Trophoblast cell (in vitro differentiated cells and primary cell): ENCODE results near the gene CDS1.
"Not testable (repeated sequence)": the region's sequence is repeated elsewhere in the genome, so short reads cannot be mapped to it uniquely, and the experiment has no call there.

Experiments used
- DNase-seq, 2 donors: peaks; one replicate each; pipeline ENCODE4 v3.0.0-alpha.2; 2016
- H2AFZ ChIP-seq: 2 replicates; pipeline ENCODE4 v1.6.1; 2013; ENCODE audit warnings: low read length, moderate library complexity, mild to moderate bottlenecking; ENCODE audit not compliant: insufficient read depth, poor library complexity
- H2AK5ac ChIP-seq: 2 replicates; pipeline ENCODE4 v1.6.1; 2013; ENCODE audit warnings: mild to moderate bottlenecking, low read length
- H2BK120ac ChIP-seq: 2 replicates; pipeline ENCODE4 v1.6.1; 2013; ENCODE audit warnings: low read length, mild to moderate bottlenecking, moderate library complexity; ENCODE audit not compliant: insufficient read depth, poor library complexity
- H2BK12ac ChIP-seq: 2 replicates; pipeline ENCODE4 v1.6.1; 2013; ENCODE audit warnings: mild to moderate bottlenecking, low read length, moderate library complexity
- H2BK5ac ChIP-seq: 2 replicates; pipeline ENCODE4 v1.6.1; 2013; ENCODE audit warnings: low read length, low read depth, moderate library complexity, mild to moderate bottlenecking; ENCODE audit not compliant: poor library complexity
- H3K14ac ChIP-seq: 2 replicates; pipeline ENCODE4 v1.6.1; 2013; ENCODE audit warnings: mild to moderate bottlenecking, low read length
- H3K18ac ChIP-seq: 2 replicates; pipeline ENCODE4 v1.6.1; 2013; ENCODE audit warnings: mild to moderate bottlenecking, low read length
- H3K23ac ChIP-seq: 2 replicates; pipeline ENCODE4 v1.6.1; 2013; ENCODE audit warnings: low read length
- H3K27ac ChIP-seq: 2 replicates; pipeline ENCODE4 v1.5.1; 2013; ENCODE audit warnings: low read depth, mild to moderate bottlenecking, inconsistent platforms, low read length, moderate library complexity
- H3K27me3 ChIP-seq: 2 replicates; pipeline ENCODE4 v1.6.1; 2013; ENCODE audit warnings: inconsistent platforms, mild to moderate bottlenecking, low read length, moderate library complexity; ENCODE audit not compliant: insufficient read depth
- H3K36me3 ChIP-seq, 2 experiments: 1 replicate in 1 of 2; 2 replicates in 1 of 2; pipeline ENCODE4 v1.6.1; 2013; ENCODE audit warnings: low read length in 2 of 2, mild to moderate bottlenecking in 2 of 2, moderate library complexity in 1 of 2; ENCODE audit not compliant: insufficient read depth in 2 of 2, control insufficient read depth in 1 of 2
- H3K4ac ChIP-seq: 2 replicates; pipeline ENCODE4 v1.6.1; 2013; ENCODE audit warnings: low read depth, mild to moderate bottlenecking, low read length, moderate library complexity
- H3K4me1 ChIP-seq, 2 experiments: 1 replicate in 1 of 2; 2 replicates in 1 of 2; pipeline ENCODE4 v1.6.1; 2013; ENCODE audit warnings: low read length in 2 of 2, mild to moderate bottlenecking in 2 of 2, moderate library complexity in 1 of 2; ENCODE audit not compliant: insufficient read depth in 2 of 2, control insufficient read depth in 1 of 2
- H3K4me2 ChIP-seq: 2 replicates; pipeline ENCODE4 v1.6.1; 2013; ENCODE audit warnings: inconsistent platforms, mild to moderate bottlenecking, low read length, moderate library complexity
- H3K4me3 ChIP-seq: 2 replicates; pipeline ENCODE4 v1.5.1; 2013; ENCODE audit warnings: mild to moderate bottlenecking, low read depth, low read length, inconsistent platforms
- H3K79me1 ChIP-seq: one replicate; pipeline ENCODE4 v1.6.1; 2013; ENCODE audit warnings: low read length
- H3K79me2 ChIP-seq: 2 replicates; pipeline ENCODE4 v1.6.1; 2013; ENCODE audit warnings: low read length, mild to moderate bottlenecking; ENCODE audit not compliant: control insufficient read depth, insufficient read depth, poor library complexity
- H3K9ac ChIP-seq: 2 replicates; pipeline ENCODE4 v1.6.1; 2013; ENCODE audit warnings: mild to moderate bottlenecking, low read length
- H3K9me3 ChIP-seq: 2 replicates; pipeline ENCODE4 v1.6.1; 2013; ENCODE audit warnings: low read depth, mild to moderate bottlenecking, control low read depth, inconsistent platforms, low read length; ENCODE audit not compliant: insufficient read depth
- H4K12ac ChIP-seq: 2 replicates; pipeline ENCODE4 v1.6.1; 2013; ENCODE audit warnings: low read depth, mild to moderate bottlenecking, low read length, moderate library complexity
- H4K8ac ChIP-seq: 2 replicates; pipeline ENCODE4 v1.6.1; 2013; ENCODE audit warnings: low read depth, mild to moderate bottlenecking, low read length, moderate library complexity
- H4K91ac ChIP-seq: one replicate; pipeline ENCODE4 v1.6.1; 2013; ENCODE audit warnings: low read depth, mild to moderate bottlenecking, low read length, moderate library complexity
- WGBS: extraction: QIAGEN DNeasy Blood & Tissue Kit; methylation state at CpG from one replicate; pipeline ENCODE4 v1.1.7; 2013; ENCODE audit warnings: missing lambda C conversion rate; ENCODE audit not compliant: insufficient read length, insufficient coverage; ENCODE audit errors: extremely low coverage; 5-methylcytosine and 5-hydroxymethylcytosine counted together

CDS1 gene

DNA sequence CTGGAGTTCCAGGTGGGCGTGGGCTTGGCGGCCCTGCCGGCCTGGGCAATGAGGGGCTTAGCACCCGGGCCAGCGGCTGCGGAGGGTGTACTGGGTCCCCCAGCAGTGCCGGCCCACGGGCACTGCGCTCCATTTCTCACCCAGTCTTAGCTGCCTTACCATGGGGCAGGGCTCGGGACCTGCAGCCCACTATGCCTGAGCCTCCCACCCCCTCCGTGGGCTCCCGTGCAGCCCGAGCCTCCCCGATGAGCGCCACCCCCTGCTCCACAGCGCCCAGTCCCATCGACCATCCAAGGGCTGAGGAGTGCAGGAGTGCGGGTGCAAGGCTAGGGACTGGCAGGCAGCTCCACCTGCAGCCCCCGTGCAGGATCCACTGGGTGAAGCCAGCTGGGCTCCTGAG lies 81.8 kb downstream of the CDS1 start:
- H2AFZ ChIP-seq, H3K9me3 ChIP-seq, H4K12ac ChIP-seq, H3K4me2 ChIP-seq, H3K27me3 ChIP-seq, H4K91ac ChIP-seq, H3K9ac ChIP-seq, H3K14ac ChIP-seq, H3K36me3 ChIP-seq, H3K79me1 ChIP-seq, H3K27ac ChIP-seq, H3K18ac ChIP-seq, H2AK5ac ChIP-seq, H3K4me3 ChIP-seq, H4K8ac ChIP-seq, H2BK12ac ChIP-seq, H3K23ac ChIP-seq, H3K4ac ChIP-seq, H2BK120ac ChIP-seq, DNase-seq, H3K4me1 ChIP-seq, H2BK5ac ChIP-seq, H3K79me2 ChIP-seq: not testable (repeated sequence)
- no CpG with 5 or more reads among the region's 19 CpGs for WGBS

DNA sequence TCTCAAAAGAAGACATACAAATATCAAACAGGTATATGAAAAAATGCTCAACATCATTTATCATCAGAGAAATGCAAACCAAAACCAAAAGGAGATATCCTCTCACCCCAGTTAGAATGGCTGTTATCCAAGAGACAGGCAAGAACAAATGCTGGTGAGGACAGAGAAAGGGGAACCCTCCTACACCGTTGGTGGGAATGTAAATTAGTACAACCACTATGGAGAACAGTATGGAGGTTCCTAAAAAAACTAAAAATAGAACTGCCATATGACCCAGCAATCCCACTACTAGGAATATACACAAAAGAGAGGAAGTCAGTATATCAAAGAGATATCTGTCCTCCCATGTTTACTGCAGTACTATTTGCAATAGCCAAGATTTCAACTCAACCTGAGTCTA lies 83.5 kb downstream of the CDS1 start:
- Histone ChIP-seq H2BK5ac (no peak overlapping the region), H3K9me3 (no peaks in the 10 kb centered on the region), H2BK12ac (no peak overlapping the region), H3K4me3 (no peak overlapping the region), H3K27me3 (no peaks in the 10 kb centered on the region), H3K23ac (no peak overlapping the region), H3K9ac (no peak overlapping the region), H3K4ac (no peak overlapping the region), H3K4me1 (peaks cover 0 to 1% of the 10 kb centered on the region in 2 experiments), H4K12ac (no peak overlapping the region), H2AK5ac (no peak overlapping the region), H3K27ac (no peak overlapping the region), H2BK120ac (no peak overlapping the region), H3K79me2 (no peaks in the 10 kb centered on the region), H3K79me1 (no peaks in the 10 kb centered on the region), H3K4me2 (no peak overlapping the region), H4K91ac (no peak overlapping the region), H3K18ac (no peak overlapping the region), H3K14ac (no peak overlapping the region), H3K36me3 (peaks cover 4 to 9% of the 10 kb centered on the region in 2 experiments), H4K8ac (no peak overlapping the region), H2AFZ (no peak overlapping the region)
- DNase-seq = no peak
- WGBS = no CpG with 5 or more reads among the region's 1 CpG

DNA sequence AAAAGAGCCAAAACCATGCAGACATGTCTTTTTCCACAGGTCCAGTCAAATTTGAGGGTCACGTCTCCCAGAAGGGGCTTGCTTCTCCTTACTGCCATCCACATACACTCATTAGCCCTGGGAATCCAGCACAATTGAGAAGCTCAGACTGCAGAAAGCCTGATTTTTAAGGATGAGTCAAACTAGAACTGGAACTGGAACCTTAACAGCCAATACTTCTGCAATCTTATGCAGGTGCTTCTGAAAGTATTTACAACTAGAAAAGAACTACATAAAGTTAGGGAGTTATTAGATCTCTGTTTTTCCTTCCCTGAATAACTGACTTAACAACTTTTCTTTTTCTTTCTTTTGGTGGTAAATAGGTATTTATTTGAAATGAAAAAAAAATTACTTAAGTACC lies 86.3 kb downstream of the CDS1 start:
- H3K27me3 ChIP-seq = no peaks in the 10 kb centered on the region
- no peak overlapping the region for H3K4me3 ChIP-seq
- H3K79me2 ChIP-seq = no peaks in the 10 kb centered on the region
- no peak overlapping the region for H3K9ac ChIP-seq
- peaks cover 0 to 1% of the 10 kb centered on the region in 2 experiments for H3K4me1 ChIP-seq
- DNase-seq = no peak
- no peak overlapping the region for H4K12ac ChIP-seq
- H2AK5ac ChIP-seq = no peak overlapping the region
- H3K18ac ChIP-seq = no peak overlapping the region
- no peak overlapping the region for H3K4me2 ChIP-seq
- H3K36me3 ChIP-seq = peaks cover 10 to 12% of the 10 kb centered on the region in 2 experiments
- no peak overlapping the region for H2AFZ ChIP-seq
- no peaks in the 10 kb centered on the region for H3K9me3 ChIP-seq
- H4K91ac ChIP-seq = no peak overlapping the region
- no peak overlapping the region for H4K8ac ChIP-seq
- no peaks in the 10 kb centered on the region for H3K79me1 ChIP-seq
- no CpG with 5 or more reads among the region's 1 CpG for WGBS
- H3K4ac ChIP-seq = no peak overlapping the region
- H2BK5ac ChIP-seq = no peak overlapping the region
- H3K23ac ChIP-seq = no peak overlapping the region
- H2BK120ac ChIP-seq = no peak overlapping the region
- no peak overlapping the region for H3K14ac ChIP-seq
- no peak overlapping the region for H3K27ac ChIP-seq
- H2BK12ac ChIP-seq = no peak overlapping the region

DNA sequence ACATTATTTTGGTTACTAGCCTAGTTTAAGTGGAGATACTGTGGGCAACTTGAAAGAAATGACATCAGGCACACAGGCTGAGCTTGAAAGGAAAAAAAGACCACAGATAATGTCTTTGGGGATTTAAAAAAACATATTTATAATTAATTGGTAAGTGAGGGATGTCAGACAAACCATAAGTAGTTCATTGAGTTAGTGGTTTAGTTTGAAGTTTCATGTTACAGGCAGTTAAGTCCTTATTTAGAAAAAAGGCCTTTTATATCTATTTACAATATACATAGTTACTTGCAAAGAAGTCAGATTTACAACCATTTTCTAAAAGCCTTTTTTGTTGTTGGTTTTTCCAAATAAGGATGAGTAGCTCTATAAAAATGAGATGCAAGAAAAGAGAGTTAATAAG lies 89.2 kb downstream of the CDS1 start:
- Histone ChIP-seq H3K79me2 (no peaks in the 10 kb centered on the region), H2AK5ac (no peak overlapping the region), H2BK12ac (no peak overlapping the region), H3K18ac (no peak overlapping the region), H3K4me3 (no peak overlapping the region), H3K9ac (no peak overlapping the region), H3K27ac (no peak overlapping the region), H3K9me3 (no peaks in the 10 kb centered on the region), H3K4me1 (peaks cover 0 to 1% of the 10 kb centered on the region in 2 experiments), H4K8ac (no peak overlapping the region), H2AFZ (no peak overlapping the region), H2BK5ac (no peak overlapping the region), H3K79me1 (no peaks in the 10 kb centered on the region), H3K4ac (no peak overlapping the region), H2BK120ac (no peak overlapping the region), H3K4me2 (no peak overlapping the region), H4K91ac (no peak overlapping the region), H3K36me3 (peaks cover 13% of the 10 kb centered on the region in 2 experiments), H3K27me3 (no peaks in the 10 kb centered on the region), H3K23ac (no peak overlapping the region), H3K14ac (no peak overlapping the region), H4K12ac (no peak overlapping the region)
- DNase-seq = no peak
